K562 (cell line): Measurements from ENCODE around the gene PCSK2.

ENCODE experiments used
- ARID2 ChIP-seq: fragments of 450-650 bp; IDR thresholded peaks from 2 replicates; pipeline ENCODE4 v1.6.1; 2017; ENCODE audit warnings: antibody characterized with exemption, mild to moderate bottlenecking
- BRCA1 ChIP-seq, 2 experiments: fragments of 450-650 bp in 1 of 2; sonication (generic) in 1 of 2; formaldehyde crosslinking in 1 of 2; IDR thresholded peaks; 2 replicates each; pipeline versions ENCODE4 v1.5.0 to v1.6.1; 2017 to 2020; ENCODE audit warnings: mild to moderate bottlenecking in 1 of 2, missing genetic modification reagents in 1 of 2
- CCAR2 ChIP-seq: fragments of 200-400 bp; formaldehyde crosslinking; IDR thresholded peaks from 2 replicates; pipeline ENCODE4 v1.6.1; 2017; ENCODE audit warnings: mild to moderate bottlenecking, low read depth, low read length
- EP300 ChIP-seq: IDR thresholded peaks from 2 replicates; pipeline ENCODE4 v1.6.1; 2012; ENCODE audit warnings: low read length, improper control_type of control experiment
- FOXA1 ChIP-seq: fragments of 450-650 bp; IDR thresholded peaks from 2 replicates; pipeline ENCODE4 v1.6.1; 2016; ENCODE audit warnings: mild to moderate bottlenecking, borderline replicate concordance
- HEY1 ChIP-seq: fragments of 250-450 bp; sonication (Bioruptor Pico); IDR thresholded peaks from 2 replicates; pipeline ENCODE4 v1.5.0; 2020; ENCODE audit warnings: mild to moderate bottlenecking, moderate library complexity, borderline replicate concordance
- KDM4B ChIP-seq, 2 experiments: fragments of 450-650 bp in 1 of 2; sonication (generic) in 1 of 2; IDR thresholded peaks; 2 replicates each; pipeline ENCODE4 v1.6.1; 2016 to 2017; ENCODE audit warnings: borderline replicate concordance in 2 of 2, antibody characterized with exemption in 1 of 2, low read depth in 1 of 2, mild to moderate bottlenecking in 1 of 2
- MEF2A ChIP-seq: IDR thresholded peaks from 2 replicates; pipeline ENCODE4 v1.6.1; 2011; ENCODE audit warnings: low read depth, mild to moderate bottlenecking, low read length, moderate library complexity; ENCODE audit not compliant: control insufficient read depth
- MYC ChIP-seq, 2 experiments: fragments of 250-450 bp in 1 of 2; sonication (Bioruptor Pico) in 1 of 2; IDR thresholded peaks; 2 replicates each; pipeline versions ENCODE4 v1.5.1 to v1.6.1; 2012 to 2021; ENCODE audit warnings: low read depth in 2 of 2, borderline replicate concordance in 1 of 2, improper control_type of control experiment in 1 of 2, low read length in 1 of 2, mild to moderate bottlenecking in 1 of 2, moderate library complexity in 1 of 2
- POLR2AphosphoS5 ChIP-seq: IDR thresholded peaks from 2 replicates; pipeline ENCODE4 v1.6.1; 2011; ENCODE audit warnings: mild to moderate bottlenecking, low read depth, low read length, moderate library complexity; ENCODE audit not compliant: control insufficient read depth, insufficient read depth
- RBM22 ChIP-seq: fragments of 200-400 bp; formaldehyde crosslinking; IDR thresholded peaks from 2 replicates; pipeline ENCODE4 v1.6.1; 2018; ENCODE audit warnings: low read length, low read depth; ENCODE audit not compliant: poor library complexity, severe bottlenecking
- RFX5 ChIP-seq: IDR thresholded peaks from 2 replicates; pipeline ENCODE4 v1.6.1; 2011; ENCODE audit warnings: low read depth, mild to moderate bottlenecking, improper control_type of control experiment, low read length
- SMARCC2 ChIP-seq: fragments of 450-650 bp; IDR thresholded peaks from 2 replicates; pipeline ENCODE4 v1.6.1; 2017; ENCODE audit warnings: antibody characterized with exemption, moderate library complexity, mild to moderate bottlenecking, low read depth
- TF ChIP-seq, protein P1 (sequence below): sonication (generic); formaldehyde crosslinking; IDR thresholded peaks from 2 replicates; pipeline ENCODE4 v1.8.1; 2023; ENCODE audit warnings: missing genetic modification reagents, mild to moderate bottlenecking, borderline replicate concordance

DNA sequence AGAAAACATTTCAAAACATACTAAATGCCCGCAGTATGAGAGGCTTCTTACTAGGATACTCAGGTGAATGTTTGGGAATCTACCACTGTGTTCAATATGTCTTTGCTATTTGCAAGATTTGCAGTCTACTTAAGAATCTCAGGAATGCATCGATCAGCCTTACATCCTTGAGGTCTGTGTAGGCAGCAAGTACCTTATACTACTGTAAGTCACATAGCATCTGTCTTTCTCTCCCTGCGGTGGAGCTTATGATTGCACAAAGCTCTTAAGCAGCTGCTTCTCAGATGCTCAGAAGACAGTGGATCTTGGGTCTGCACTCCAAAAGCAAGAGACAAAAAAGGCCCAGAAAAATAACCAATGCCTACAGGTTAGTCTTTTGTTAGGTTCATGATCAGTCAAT, 21.4 kb downstream of the PCSK2 start:
- TF ChIP-seq BRCA1 (IDR thresholded peaks at IDR 0.05), result no peak
- no peak for TF ChIP-seq BRCA1 (CRISPR knock-in tag; IDR thresholded peaks at IDR 0.05)
- TF ChIP-seq RFX5, result no peak
- no peak for TF ChIP-seq HEY1
- no peak for TF ChIP-seq MYC (IDR thresholded peaks at IDR 0.05; ENCODE audit: low read depth, low read length)
- no peak for TF ChIP-seq MYC (CRISPR knock-in tag; IDR thresholded peaks at IDR 0.05; ENCODE audit: borderline replicate concordance, low read depth)
- TF ChIP-seq SMARCC2, result no peak
- TF ChIP-seq MEF2A, result no peak
- no peak for TF ChIP-seq POLR2AphosphoS5
- no peak for TF ChIP-seq RBM22
- no peak for TF ChIP-seq CCAR2
- TF ChIP-seq, protein P1, sequence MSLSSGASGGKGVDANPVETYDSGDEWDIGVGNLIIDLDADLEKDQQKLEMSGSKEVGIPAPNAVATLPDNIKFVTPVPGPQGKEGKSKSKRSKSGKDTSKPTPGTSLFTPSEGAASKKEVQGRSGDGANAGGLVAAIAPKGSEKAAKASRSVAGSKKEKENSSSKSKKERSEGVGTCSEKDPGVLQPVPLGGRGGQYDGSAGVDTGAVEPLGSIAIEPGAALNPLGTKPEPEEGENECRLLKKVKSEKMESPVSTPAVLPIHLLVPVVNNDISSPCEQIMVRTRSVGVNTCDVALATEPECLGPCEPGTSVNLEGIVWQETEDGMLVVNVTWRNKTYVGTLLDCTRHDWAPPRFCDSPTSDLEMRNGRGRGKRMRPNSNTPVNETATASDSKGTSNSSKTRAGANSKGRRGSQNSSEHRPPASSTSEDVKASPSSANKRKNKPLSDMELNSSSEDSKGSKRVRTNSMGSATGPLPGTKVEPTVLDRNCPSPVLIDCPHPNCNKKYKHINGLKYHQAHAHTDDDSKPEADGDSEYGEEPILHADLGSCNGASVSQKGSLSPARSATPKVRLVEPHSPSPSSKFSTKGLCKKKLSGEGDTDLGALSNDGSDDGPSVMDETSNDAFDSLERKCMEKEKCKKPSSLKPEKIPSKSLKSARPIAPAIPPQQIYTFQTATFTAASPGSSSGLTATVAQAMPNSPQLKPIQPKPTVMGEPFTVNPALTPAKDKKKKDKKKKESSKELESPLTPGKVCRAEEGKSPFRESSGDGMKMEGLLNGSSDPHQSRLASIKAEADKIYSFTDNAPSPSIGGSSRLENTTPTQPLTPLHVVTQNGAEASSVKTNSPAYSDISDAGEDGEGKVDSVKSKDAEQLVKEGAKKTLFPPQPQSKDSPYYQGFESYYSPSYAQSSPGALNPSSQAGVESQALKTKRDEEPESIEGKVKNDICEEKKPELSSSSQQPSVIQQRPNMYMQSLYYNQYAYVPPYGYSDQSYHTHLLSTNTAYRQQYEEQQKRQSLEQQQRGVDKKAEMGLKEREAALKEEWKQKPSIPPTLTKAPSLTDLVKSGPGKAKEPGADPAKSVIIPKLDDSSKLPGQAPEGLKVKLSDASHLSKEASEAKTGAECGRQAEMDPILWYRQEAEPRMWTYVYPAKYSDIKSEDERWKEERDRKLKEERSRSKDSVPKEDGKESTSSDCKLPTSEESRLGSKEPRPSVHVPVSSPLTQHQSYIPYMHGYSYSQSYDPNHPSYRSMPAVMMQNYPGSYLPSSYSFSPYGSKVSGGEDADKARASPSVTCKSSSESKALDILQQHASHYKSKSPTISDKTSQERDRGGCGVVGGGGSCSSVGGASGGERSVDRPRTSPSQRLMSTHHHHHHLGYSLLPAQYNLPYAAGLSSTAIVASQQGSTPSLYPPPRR (CRISPR knock-in tag), result no peak
- TF ChIP-seq ARID2, result no peak
- TF ChIP-seq EP300, result no peak
- TF ChIP-seq KDM4B (IDR thresholded peaks at IDR 0.05; ENCODE audit: borderline replicate concordance in 2 of 2, low read depth in 1 of 2), result no peak
- no peak for TF ChIP-seq FOXA1
